Measurements from ENCODE around the gene CHRNE.

- TF ChIP-seq FOSL1 (IDR thresholded peaks at IDR 0.05; ENCODE audit: insufficient read depth, low read depth, low read length), result no peak
- TF ChIP-seq RAD21 (IDR thresholded peaks at IDR 0.05 in 1 of 2, conservative IDR thresholded peaks at IDR 0.05 in 1 of 2; ENCODE audit: low read depth in 2 of 2, low read length in 2 of 2), result no peak
- TF ChIP-seq CTCF (IDR thresholded peaks at IDR 0.05; ENCODE audit: control extremely low read depth in 1 of 3, insufficient read depth in 1 of 3, low read depth in 1 of 3, low read length in 3 of 3), result no peak
- TF ChIP-seq TEAD4 (IDR thresholded peaks at IDR 0.05; ENCODE audit: low read depth, low read length), result no peak
- no peak for TF ChIP-seq CEBPB (IDR thresholded peaks at IDR 0.05; ENCODE audit: low read depth, low read length)
- no peak for TF ChIP-seq POLR2AphosphoS5 (IDR thresholded peaks at IDR 0.05; ENCODE audit: low read depth, low read length)
- TF ChIP-seq ZNF274 (IDR thresholded peaks at IDR 0.05; ENCODE audit: borderline replicate concordance, extremely low read depth, low read length), result no peak
- no peak for TF ChIP-seq MAFK (IDR thresholded peaks at IDR 0.05; ENCODE audit: low read depth, low read length)
- TF ChIP-seq BRCA1 (IDR thresholded peaks at IDR 0.05; ENCODE audit: low read depth, low read length), result no peak
- no peak for TF ChIP-seq POLR2A (IDR thresholded peaks at IDR 0.05; ENCODE audit: control extremely low read depth in 1 of 2, low read depth in 2 of 2, low read length in 2 of 2)
- no peak for TF ChIP-seq TAF1 (IDR thresholded peaks at IDR 0.05; ENCODE audit: low read depth, low read length)
- TF ChIP-seq SP4 (IDR thresholded peaks at IDR 0.05; ENCODE audit: low read length), result no peak
- no peak for TF ChIP-seq USF2 (IDR thresholded peaks at IDR 0.05; ENCODE audit: low read length)
- TF ChIP-seq NRF1 (IDR thresholded peaks at IDR 0.05; ENCODE audit: low read depth, low read length), result no peak
These were observed 53.8 kb downstream of the CHRNE start for GRCh38 chr17:4849011-4849536.

Measured in H1 (cell line).